PC-3 (cell line): ENCODE measurements around the gene AATF.

Experiments used
- EZH2 ChIP-seq: fragments of 300-600 bp; sonication (generic); IDR thresholded peaks from one replicate; pipeline ENCODE4 v1.6.1; 2017; ENCODE audit warnings: antibody characterized with exemption, mild to moderate bottlenecking, low read length; ENCODE audit not compliant: unreplicated experiment
- TF ChIP-seq, protein P1 (sequence below): fragments of 300-600 bp; sonication (generic); conservative IDR thresholded peaks from 2 replicates; pipeline ENCODE4 v1.5.1; 2017; ENCODE audit warnings: antibody characterized with exemption, low read depth, mild to moderate bottlenecking, low read length

DNA sequence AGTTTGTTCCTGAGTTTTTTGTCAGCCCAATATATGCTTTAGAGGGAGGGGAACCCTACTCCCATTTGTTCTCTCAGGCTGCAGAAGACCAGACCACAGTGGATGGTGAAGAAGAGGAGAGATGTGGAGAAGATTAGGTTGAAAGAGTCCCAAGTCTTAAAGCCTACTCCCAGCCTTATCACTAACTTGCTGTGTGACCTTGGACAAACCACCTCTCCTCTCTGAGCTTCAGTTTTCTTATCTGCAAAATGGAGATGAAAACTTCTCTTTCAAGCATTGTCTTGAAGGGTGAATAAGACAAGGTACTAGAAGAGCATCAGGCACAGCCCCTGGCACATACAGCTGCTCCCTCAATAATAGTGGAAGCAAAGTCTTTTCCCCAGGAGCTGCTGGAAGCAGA, 26.6 kb upstream of the AATF start:
- TF ChIP-seq, protein P1, sequence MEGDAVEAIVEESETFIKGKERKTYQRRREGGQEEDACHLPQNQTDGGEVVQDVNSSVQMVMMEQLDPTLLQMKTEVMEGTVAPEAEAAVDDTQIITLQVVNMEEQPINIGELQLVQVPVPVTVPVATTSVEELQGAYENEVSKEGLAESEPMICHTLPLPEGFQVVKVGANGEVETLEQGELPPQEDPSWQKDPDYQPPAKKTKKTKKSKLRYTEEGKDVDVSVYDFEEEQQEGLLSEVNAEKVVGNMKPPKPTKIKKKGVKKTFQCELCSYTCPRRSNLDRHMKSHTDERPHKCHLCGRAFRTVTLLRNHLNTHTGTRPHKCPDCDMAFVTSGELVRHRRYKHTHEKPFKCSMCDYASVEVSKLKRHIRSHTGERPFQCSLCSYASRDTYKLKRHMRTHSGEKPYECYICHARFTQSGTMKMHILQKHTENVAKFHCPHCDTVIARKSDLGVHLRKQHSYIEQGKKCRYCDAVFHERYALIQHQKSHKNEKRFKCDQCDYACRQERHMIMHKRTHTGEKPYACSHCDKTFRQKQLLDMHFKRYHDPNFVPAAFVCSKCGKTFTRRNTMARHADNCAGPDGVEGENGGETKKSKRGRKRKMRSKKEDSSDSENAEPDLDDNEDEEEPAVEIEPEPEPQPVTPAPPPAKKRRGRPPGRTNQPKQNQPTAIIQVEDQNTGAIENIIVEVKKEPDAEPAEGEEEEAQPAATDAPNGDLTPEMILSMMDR, result no peak
- no peak for TF ChIP-seq EZH2
